K562 (cell line): ENCODE results near the gene PLEKHA6. TPM values are rescaled to one million over a fixed set of nuclear protein-coding genes. Genes with fewer than 3 reads are reported as not detected.
A peak's percentile ranks its signal among the peaks of the same experiment; 100 is the strongest.

Experiments
- ARHGAP35 ChIP-seq: fragments of 450-650 bp; IDR thresholded peaks from 2 replicates; pipeline ENCODE4 v1.6.1; 2018; ENCODE audit not compliant: partially characterized antibody
- CREB3 ChIP-seq: fragments of 450-650 bp; conservative IDR thresholded peaks from 2 replicates; pipeline ENCODE4 v1.6.1; 2016; ENCODE audit warnings: missing genetic modification characterization, low read depth, mild to moderate bottlenecking, missing compliant biosample characterization, moderate library complexity
- FOXK1 ChIP-seq: sonication (generic); formaldehyde crosslinking; IDR thresholded peaks from 2 replicates; pipeline ENCODE4 v1.8.0; 2022; ENCODE audit warnings: missing genetic modification reagents, mild to moderate bottlenecking, borderline replicate concordance
- HDAC3 ChIP-seq: fragments of 450-650 bp; IDR thresholded peaks from 2 replicates; pipeline ENCODE4 v1.6.1; 2018; ENCODE audit warnings: borderline replicate concordance, mild to moderate bottlenecking, moderate library complexity; ENCODE audit not compliant: partially characterized antibody
- HMG20B ChIP-seq: fragments of 250-450 bp; sonication (Bioruptor Pico); IDR thresholded peaks from 2 replicates; pipeline ENCODE4 v1.5.0; 2021; ENCODE audit warnings: mild to moderate bottlenecking
- HNRNPK ChIP-seq: fragments of 200-400 bp; formaldehyde crosslinking; IDR thresholded peaks from one replicate; pipeline ENCODE4 v1.6.1; 2018; ENCODE audit warnings: mild to moderate bottlenecking, low read depth, low read length; ENCODE audit not compliant: poor library complexity, severe bottlenecking
- IFI16 ChIP-seq: fragments of 250-450 bp; sonication (Bioruptor Pico); IDR thresholded peaks from 2 replicates; pipeline ENCODE4 v2.1.2; 2022; ENCODE audit warnings: mild to moderate bottlenecking, inconsistent platforms
- KLF10 ChIP-seq: fragments of 250-450 bp; sonication (Bioruptor Pico); IDR thresholded peaks from 2 replicates; pipeline ENCODE4 v1.6.1; 2021; ENCODE audit warnings: matching md5 sums
- NFRKB ChIP-seq: fragments of 450-650 bp; IDR thresholded peaks from 2 replicates; pipeline ENCODE4 v1.6.1; 2016; ENCODE audit warnings: low read depth
- PBX2 ChIP-seq, 2 experiments: IDR thresholded peaks in 1 of 2; conservative IDR thresholded peaks in 1 of 2; 2 replicates each; pipeline ENCODE4 v1.6.1; 2016; ENCODE audit warnings: low read depth in 2 of 2, mild to moderate bottlenecking in 1 of 2, missing compliant biosample characterization in 1 of 2, missing genetic modification characterization in 1 of 2, moderate library complexity in 1 of 2
- SFPQ ChIP-seq: fragments of 200-400 bp; formaldehyde crosslinking; IDR thresholded peaks from 2 replicates; pipeline ENCODE4 v1.6.1; 2017; ENCODE audit warnings: mild to moderate bottlenecking, low read depth, low read length, moderate library complexity
- SLC30A9 ChIP-seq: fragments of 250-450 bp; sonication (Bioruptor Pico); IDR thresholded peaks from 2 replicates; pipeline ENCODE4 v1.8.0; 2022; ENCODE audit warnings: mild to moderate bottlenecking, moderate library complexity
- SMARCE1 ChIP-seq: fragments of 450-650 bp; IDR thresholded peaks from 2 replicates; pipeline ENCODE4 v1.7.1; 2016; ENCODE audit warnings: mild to moderate bottlenecking
- SREBF1 ChIP-seq: fragments of 150-350 bp; IDR thresholded peaks from 2 replicates; pipeline ENCODE4 v1.6.1; 2014; ENCODE audit warnings: antibody characterized with exemption, low read depth, low read length, borderline replicate concordance
- STAG1 ChIP-seq: sonication (generic); formaldehyde crosslinking; IDR thresholded peaks from 2 replicates; pipeline ENCODE4 v1.5.0; 2020; ENCODE audit warnings: missing genetic modification reagents, borderline replicate concordance
- TCF15 ChIP-seq: fragments of 250-450 bp; sonication (Bioruptor Pico); IDR thresholded peaks from 2 replicates; pipeline ENCODE4 v1.8.0; 2022; ENCODE audit warnings: moderate library complexity, mild to moderate bottlenecking, inconsistent platforms
- XRCC4 ChIP-seq: IDR thresholded peaks from one replicate; pipeline ENCODE4 v1.6.1; 2011; ENCODE audit not compliant: insufficient read depth, insufficient read length; ENCODE audit errors: extremely low read depth
- ZBTB26 ChIP-seq: fragments of 450-650 bp; formaldehyde crosslinking; IDR thresholded peaks from 2 replicates; pipeline ENCODE4 v1.4.0; 2022; ENCODE audit warnings: missing genetic modification characterization
- ZNF184 ChIP-seq: sonication (generic); formaldehyde crosslinking; IDR thresholded peaks from 2 replicates; pipeline ENCODE4 v1.5.0; 2020; ENCODE audit warnings: missing genetic modification reagents
- ZNF197 ChIP-seq: fragments of 200-800 bp; sonication (Bioruptor generic); IDR thresholded peaks from 2 replicates; pipeline ENCODE4 v1.6.1; 2016; ENCODE audit warnings: low read depth, missing genetic modification characterization, missing compliant biosample characterization
- ZNF507 ChIP-seq: conservative IDR thresholded peaks from 2 replicates; pipeline ENCODE4 v1.6.1; 2017; ENCODE audit warnings: missing genetic modification characterization, missing compliant biosample characterization
- ZNF57 ChIP-seq: fragments of 450-650 bp; formaldehyde crosslinking; IDR thresholded peaks from 2 replicates; pipeline ENCODE4 v1.4.0; 2020; ENCODE audit warnings: mild to moderate bottlenecking, moderate library complexity
- polyA plus RNA-seq, 8 experiments: library from polyadenylated mRNA; depleted of rRNA in 4 of 8; stranded (reverse) in 5 of 8; unstranded in 3 of 8; fragments of >200 nt; fragmentation: Nextera tagmentation in 2 of 8; fragmentation: Illumina TruSeq in 1 of 8; extraction: Ambion mirVana in 2 of 8; extraction: Trizol in 1 of 8; gene quantifications; 2 replicates each; pipeline versions ENCODE4 v1.2.1 to v1.2.3, GENCODE V29; 2011 to 2014; ENCODE audit warnings: inconsistent platforms in 1 of 8, missing spikeins in 1 of 8
- total RNA-seq, 7 experiments: library from RNA; depleted of rRNA in 6 of 7; stranded (reverse); fragments of >200 nt in 6 of 7; fragmentation: Illumina TruSeq in 2 of 7; extraction: Trizol in 2 of 7; gene quantifications; 2 replicates each; pipeline versions ENCODE4 v1.2.1 to v1.2.3, GENCODE V29; 2011 to 2021; ENCODE audit warnings: low replicate concordance in 1 of 7

PLEKHA6 gene
- total and polyA plus RNA-seq, 9 of the 15 experiments (the other 6 are each of a cell fraction or from before 2014, with no cell fraction given) = under 0.01 to 0.33 (median 0.01) TPM; not detected in 4

GRCh38 chr1:204177133-204177532 is 182.6 kb downstream of the PLEKHA6 start (continued):
- TF ChIP-seq SFPQ (no peak), FOXK1 (0 out of 2 replicates have a peak, but pooled peaks have one; percentile 64), STAG1 (CRISPR knock-in tag) (no peak), HMG20B (no peak), XRCC4 (no peak), ZNF57 (no peak), TCF15 (CRISPR knock-in tag) (no peak), ZNF184 (CRISPR knock-in tag) (no peak), SREBF1 (no peak), HDAC3 (peak; percentile 47), IFI16 (CRISPR knock-in tag) (no peak), ZBTB26 (CRISPR knock-in tag) (no peak), ZNF507 (tag) (no peak), SLC30A9 (no peak), SMARCE1 (peak; percentile 61; the same call in 1 of the 2 replicates), NFRKB (no peak), KLF10 (no peak), ZNF197 (0 out of 2 replicates have a peak, but pooled peaks have one; percentile 77), HNRNPK (no peak), CREB3 (tag) (no peak), PBX2 (CRISPR knock-in tag; IDR thresholded peaks at IDR 0.05; ENCODE audit: low read depth) (peak; percentile 41), PBX2 (tag; conservative IDR thresholded peaks at IDR 0.05; ENCODE audit: low read depth) (peak; percentile 78), ARHGAP35 (no peak)
